ENCODE results near the gene TFR2. TPM values are rescaled to one million over a fixed set of nuclear protein-coding genes. Genes with fewer than 3 reads are reported as not detected.

TFR2 gene
- total and polyA plus RNA-seq, 9 of the 15 experiments (the other 6 are each of a cell fraction or from before 2014, with no cell fraction given): 3.8 to 123 (median 51.1) TPM

- intact Hi-C loops (cut with micrococcal nuclease) (no loop called here), in situ Hi-C loops (cut with MboI) (no loop called here)
- Histone ChIP-seq H3K4me1 (replicated peaks in 1 of 2; ENCODE audit: control insufficient read depth in 2 of 2, insufficient read depth in 2 of 2, low read length in 2 of 2) (peaks cover 15 to 44% of the 10 kb centered on the region in 2 experiments), H4K20me1 (replicated peaks; ENCODE audit: control insufficient read depth, insufficient read depth, low read length) (peaks cover 6% of the 10 kb centered on the region), H3K9me1 (ENCODE audit: control insufficient read depth, insufficient read depth, low read length) (no peaks in the 10 kb centered on the region), H3K9ac (ENCODE audit: insufficient read depth in 1 of 2, low read depth in 2 of 2, low read length in 2 of 2) (peak overlapping the region in 1 of 2 experiments; percentile 81; a peak in 2 of 4 replicates), H3K79me2 (ENCODE audit: control insufficient read depth, insufficient read depth, low read length) (peaks cover 10% of the 10 kb centered on the region; the same call in 2 of the 3 replicates), H3K27ac (ENCODE audit: extremely low read depth, low read depth, low read length) (peak overlapping the region; percentile 22; the same call in 2 of the 3 replicates), H3K4me2 (ENCODE audit: insufficient read depth, low read length) (peak overlapping the region; percentile 15; the same call in 1 of the 2 replicates), H3K4me3 (no peak overlapping the region), H3K36me3 (ENCODE audit: control insufficient read depth, insufficient read depth, low read length) (peaks cover 56% of the 10 kb centered on the region), H2AFZ (ENCODE audit: low read depth, low read length) (no peak overlapping the region), H3K9me3 (replicated peaks; ENCODE audit: control insufficient read depth, insufficient read depth, low read depth, low read length) (no peaks in the 10 kb centered on the region), H3K27me3 (ENCODE audit: control insufficient read depth in 2 of 2, insufficient read depth in 2 of 2, low read length in 2 of 2) (no peaks in the 10 kb centered on the region)
- no peak for ATAC-seq
- ChIA-PET CTCF (ENCODE audit: low intra/inter-chr PET ratio) (no interaction called here), POLR2A (interaction anchor here (0.7 to 7.0 kb wide), 3 partner anchors 10 to 195 kb away, joined by 3 to 54 read pairs (median 5); partner anchors contain the start of genes MOSPD3 and ZCWPW1)
- FAIRE-seq: peak; percentile 42
- DNase-seq (ENCODE audit: extremely low read depth in 1 of 4, low spot score in 3 of 4): peak in 3 of 4 experiments; percentile 24 to 69 (median 45)
- BruUV-seq (replicated peaks): no TSS peak
- WGBS (ENCODE audit: insufficient coverage, low coverage, missing lambda C conversion rate): 54% methylated on average over 15 of the region's 15 CpGs
- TF ChIP-seq ZBTB49 (CRISPR knock-in tag; IDR thresholded peaks at IDR 0.05; ENCODE audit: borderline replicate concordance) (no peak), U2AF2 (optimal IDR thresholded peaks at IDR 0.05; ENCODE audit: low read depth, low read length) (no peak), NCOR1 (IDR thresholded peaks at IDR 0.05) (0 out of 2 replicates have a peak, but pooled peaks have one; percentile 16), ZBTB33 (CRISPR knock-in tag; IDR thresholded peaks at IDR 0.05) (peak; percentile 85), HMBOX1 (IDR thresholded peaks at IDR 0.05) (no peak), TCF3 (CRISPR knock-in tag; IDR thresholded peaks at IDR 0.05) (no peak), KLF13 (tag; IDR thresholded peaks at IDR 0.05; ENCODE audit: borderline replicate concordance, low read depth) (no peak), ARID4B (CRISPR knock-in tag; IDR thresholded peaks at IDR 0.05) (no peak), NFXL1 (CRISPR knock-in tag; IDR thresholded peaks at IDR 0.05) (no peak), ZZZ3 (IDR thresholded peaks at IDR 0.05) (no peak)
Measured at GRCh38 chr7:100623951-100624824, 17.2 kb downstream of the TFR2 start.

Data from K562 (cell line).